GM19452 (cell line): ENCODE data around the gene KIAA0825.

Experiments used
- ATAC-seq: cut with Tn5 transposase; IDR thresholded peaks from one replicate; pipeline ENCODE4 v1.9.1; 2021; ENCODE audit not compliant: unreplicated experiment

KIAA0825 gene

GRCh38 chr5:94618493-94619328 lies at the start of gene KIAA0825, which contains the start of gene SLF1:
Gene KIAA0825, minus strand, starts transcription at chr5:94618604. Its CDS starts 81,478 bp downstream, at chr5:94537126.
Gene SLF1, plus strand, starts transcription at chr5:94618669. Its CDS starts 10,142 bp downstream, at chr5:94628811.
- ATAC-seq, result peak; percentile 95

GRCh38 chr5:94667937-94668336 lies 49.5 kb upstream of the KIAA0825 start:
- no peak for ATAC-seq

- ATAC-seq, result no peak
Observed at GRCh38 chr5:94661086-94661485, 42.7 kb upstream of the KIAA0825 start.

GRCh38 chr5:94660506-94660905 lies 42.1 kb upstream of the KIAA0825 start:
- no peak for ATAC-seq

- ATAC-seq, result no peak
Observed at GRCh38 chr5:94658272-94658671, 39.9 kb upstream of the KIAA0825 start.

- ATAC-seq, result no peak
Observed at GRCh38 chr5:94649874-94650273, 31.5 kb upstream of the KIAA0825 start.

GRCh38 chr5:94646758-94647157 lies 28.4 kb upstream of the KIAA0825 start:
- ATAC-seq, result no peak

- no peak for ATAC-seq
Observed at GRCh38 chr5:94645053-94645452, 26.6 kb upstream of the KIAA0825 start.

GRCh38 chr5:94640176-94640575 lies 21.8 kb upstream of the KIAA0825 start:
- ATAC-seq, result no peak

GRCh38 chr5:94632024-94632423 lies 13.6 kb upstream of the KIAA0825 start:
- peak; percentile 95 for ATAC-seq

GRCh38 chr5:94627191-94627590 lies 8.8 kb upstream of the KIAA0825 start:
- no peak for ATAC-seq

GRCh38 chr5:94623877-94624276 lies 5.5 kb upstream of the KIAA0825 start:
- ATAC-seq, result no peak

- no peak for ATAC-seq
Observed at GRCh38 chr5:94623011-94623410, 4.6 kb upstream of the KIAA0825 start.

GRCh38 chr5:94621763-94622162 lies 3.4 kb upstream of the KIAA0825 start:
- no peak for ATAC-seq

- no peak for ATAC-seq
Observed at GRCh38 chr5:94620256-94620655, 1.9 kb upstream of the KIAA0825 start.

GRCh38 chr5:94618029-94618492 lies 343 bp downstream of the KIAA0825 start:
- peak; percentile 30 for ATAC-seq

GRCh38 chr5:94615862-94616261 lies 2.5 kb downstream of the KIAA0825 start:
- no peak for ATAC-seq

GRCh38 chr5:94614156-94614805 lies 4.1 kb downstream of the KIAA0825 start:
- ATAC-seq, result no peak

GRCh38 chr5:94613583-94613982 lies 4.8 kb downstream of the KIAA0825 start:
- no peak for ATAC-seq

- ATAC-seq, result no peak
Observed at GRCh38 chr5:94595281-94595840, 23.0 kb downstream of the KIAA0825 start.

- ATAC-seq, result peak; percentile 80
Observed at GRCh38 chr5:94577466-94578245, 40.7 kb downstream of the KIAA0825 start.
